Measurements from ENCODE around the gene ITGB1BP1. TPM values are rescaled to one million over a fixed set of nuclear protein-coding genes. Genes with fewer than 3 reads are reported as not detected.

The ITGB1BP1 gene
- total RNA-seq, 1 experiment from 2014 or later: 153 TPM

DNA sequence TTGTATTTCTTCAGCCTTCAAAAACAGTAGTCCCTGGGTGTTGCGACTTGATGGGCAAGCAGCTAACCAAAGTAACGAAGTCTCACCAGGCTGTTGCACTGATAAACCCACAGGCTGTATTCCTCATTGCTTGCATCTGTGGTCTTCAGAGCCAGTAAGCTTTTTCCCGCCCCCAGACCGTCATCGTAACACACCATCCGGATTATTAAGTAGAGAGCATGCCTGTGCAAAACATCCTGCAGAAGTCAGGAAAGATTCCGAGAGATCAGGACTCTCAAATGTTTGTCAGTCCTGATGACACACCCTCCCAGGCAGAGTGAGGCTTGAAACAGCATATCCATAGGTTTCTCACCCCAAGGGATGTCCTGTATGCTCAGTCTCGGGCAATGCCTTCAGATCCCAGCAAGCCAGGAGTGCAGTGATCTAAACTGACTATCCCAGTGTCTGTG, 15.9 kb downstream of the ITGB1BP1 start:
- ATAC-seq (peak; percentile 61), DNase-seq (ENCODE audit: low read depth, low spot score) (no peak)
- TF ChIP-seq POLR2AphosphoS5 (IDR thresholded peaks at IDR 0.05; ENCODE audit: low read depth, low read length) (0 out of 2 replicates have a peak, but pooled peaks have one; percentile 13), SIN3A (IDR thresholded peaks at IDR 0.05; ENCODE audit: borderline replicate concordance, insufficient read depth, low read depth, low read length) (no peak), TCF7L2 (IDR thresholded peaks at IDR 0.05; ENCODE audit: low read depth, low read length) (no peak)
- TF ChIP-seq, protein P1, sequence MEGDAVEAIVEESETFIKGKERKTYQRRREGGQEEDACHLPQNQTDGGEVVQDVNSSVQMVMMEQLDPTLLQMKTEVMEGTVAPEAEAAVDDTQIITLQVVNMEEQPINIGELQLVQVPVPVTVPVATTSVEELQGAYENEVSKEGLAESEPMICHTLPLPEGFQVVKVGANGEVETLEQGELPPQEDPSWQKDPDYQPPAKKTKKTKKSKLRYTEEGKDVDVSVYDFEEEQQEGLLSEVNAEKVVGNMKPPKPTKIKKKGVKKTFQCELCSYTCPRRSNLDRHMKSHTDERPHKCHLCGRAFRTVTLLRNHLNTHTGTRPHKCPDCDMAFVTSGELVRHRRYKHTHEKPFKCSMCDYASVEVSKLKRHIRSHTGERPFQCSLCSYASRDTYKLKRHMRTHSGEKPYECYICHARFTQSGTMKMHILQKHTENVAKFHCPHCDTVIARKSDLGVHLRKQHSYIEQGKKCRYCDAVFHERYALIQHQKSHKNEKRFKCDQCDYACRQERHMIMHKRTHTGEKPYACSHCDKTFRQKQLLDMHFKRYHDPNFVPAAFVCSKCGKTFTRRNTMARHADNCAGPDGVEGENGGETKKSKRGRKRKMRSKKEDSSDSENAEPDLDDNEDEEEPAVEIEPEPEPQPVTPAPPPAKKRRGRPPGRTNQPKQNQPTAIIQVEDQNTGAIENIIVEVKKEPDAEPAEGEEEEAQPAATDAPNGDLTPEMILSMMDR (IDR thresholded peaks at IDR 0.05): no peak
- Histone ChIP-seq H3K27ac (ENCODE audit: low read length) (no peak overlapping the region; the same call in 1 of the 2 replicates), H3K4me3 (ENCODE audit: low read depth in 2 of 2, low read length in 2 of 2) (no peak overlapping the region), H3K4me1 (ENCODE audit: control insufficient read depth, insufficient read depth, low read length) (peaks cover 22% of the 10 kb centered on the region), H3K36me3 (ENCODE audit: control insufficient read depth, insufficient read depth, low read length) (peaks cover 37% of the 10 kb centered on the region), H3K27me3 (ENCODE audit: control insufficient read depth, insufficient read depth, low read length) (no peaks in the 10 kb centered on the region), H3K9me3 (ENCODE audit: control insufficient read depth, insufficient read depth, low read depth, low read length) (no peaks in the 10 kb centered on the region)
- intact Hi-C loops (cut with micrococcal nuclease; ENCODE audit: unreplicated experiment) (no loop called here), in situ Hi-C loops (cut with HindIII; ENCODE audit: low pct_unique_long_range_greater_than_20kb, low sequenced_read_pairs) (no loop called here)
- ChIA-PET CTCF (no interaction called here), POLR2A (no interaction called here)
- no TSS peak for BruUV-seq (replicated peaks)

DNA sequence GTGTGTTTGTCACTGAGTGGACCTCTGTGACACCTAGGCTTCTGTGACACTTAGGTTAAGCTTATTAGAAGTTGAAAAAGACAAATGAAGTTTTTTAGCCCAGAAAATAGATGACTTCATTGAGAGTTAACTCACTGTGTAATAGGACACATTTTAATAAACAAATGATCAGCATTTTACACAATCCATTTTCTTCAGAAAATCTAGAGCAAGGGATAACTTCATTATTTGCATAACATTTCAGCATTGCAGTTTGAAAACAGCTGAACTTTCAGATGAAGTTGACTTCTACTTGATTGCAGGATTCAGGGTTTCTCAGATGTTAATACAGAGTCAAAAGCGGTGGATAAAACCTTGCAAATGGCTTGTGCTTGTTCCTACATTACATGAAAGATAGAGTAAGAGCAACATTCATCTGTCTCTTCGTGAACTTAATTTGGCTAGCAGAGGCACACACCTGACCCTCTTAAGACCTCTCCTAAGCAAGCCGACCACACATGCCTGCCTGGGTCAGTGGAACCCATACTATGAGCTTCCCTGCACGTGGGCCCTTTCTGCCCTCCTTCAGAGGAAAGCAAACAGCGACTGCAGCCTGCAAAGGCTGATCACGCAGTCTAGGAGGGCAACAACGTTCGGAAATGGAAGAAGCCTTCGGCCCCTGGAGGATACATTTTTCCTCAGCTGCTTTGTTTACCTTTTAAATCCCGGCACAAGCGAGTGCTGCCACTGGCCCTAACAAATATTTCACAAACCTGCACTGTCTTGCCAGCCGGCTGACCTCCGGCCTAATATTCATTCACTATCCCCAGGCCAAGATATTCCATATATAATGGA, 16.6 kb downstream of the ITGB1BP1 start:
- BruUV-seq (replicated peaks): no TSS peak
- ATAC-seq (peak; percentile 27; the same call in 1 of the 2 replicates), DNase-seq (ENCODE audit: low read depth, low spot score) (no peak)
- intact Hi-C loops (cut with micrococcal nuclease; ENCODE audit: unreplicated experiment): no loop called here
- TF ChIP-seq POLR2AphosphoS5 (IDR thresholded peaks at IDR 0.05; ENCODE audit: low read depth, low read length): peak; percentile 34; the same call in 1 of the 2 replicates
- TF ChIP-seq SIN3A (IDR thresholded peaks at IDR 0.05; ENCODE audit: borderline replicate concordance, insufficient read depth, low read depth, low read length): 0 out of 2 replicates have a peak, but pooled peaks have one; percentile 39
- TF ChIP-seq, protein P1 (IDR thresholded peaks at IDR 0.05): no peak
- ChIA-PET POLR2A (interaction anchor here (0.5 kb wide), 1 partner anchor 25 kb away, joined by 9 read pairs; no protein-coding TSS in a partner anchor), CTCF (no interaction called here)
- H3K27me3 ChIP-seq (ENCODE audit: control insufficient read depth, insufficient read depth, low read length): no peaks in the 10 kb centered on the region
- peaks cover 37% of the 10 kb centered on the region for H3K36me3 ChIP-seq (ENCODE audit: control insufficient read depth, insufficient read depth, low read length)
- in situ Hi-C loops (cut with HindIII; ENCODE audit: low pct_unique_long_range_greater_than_20kb, low sequenced_read_pairs): no loop called here
- H3K27ac ChIP-seq (ENCODE audit: low read length): no peak overlapping the region; the same call in 1 of the 2 replicates
- H3K4me3 ChIP-seq (ENCODE audit: low read depth in 2 of 2, low read length in 2 of 2): no peak overlapping the region
- no peaks in the 10 kb centered on the region for H3K9me3 ChIP-seq (ENCODE audit: control insufficient read depth, insufficient read depth, low read depth, low read length)
- peaks cover 22% of the 10 kb centered on the region for H3K4me1 ChIP-seq (ENCODE audit: control insufficient read depth, insufficient read depth, low read length)

DNA sequence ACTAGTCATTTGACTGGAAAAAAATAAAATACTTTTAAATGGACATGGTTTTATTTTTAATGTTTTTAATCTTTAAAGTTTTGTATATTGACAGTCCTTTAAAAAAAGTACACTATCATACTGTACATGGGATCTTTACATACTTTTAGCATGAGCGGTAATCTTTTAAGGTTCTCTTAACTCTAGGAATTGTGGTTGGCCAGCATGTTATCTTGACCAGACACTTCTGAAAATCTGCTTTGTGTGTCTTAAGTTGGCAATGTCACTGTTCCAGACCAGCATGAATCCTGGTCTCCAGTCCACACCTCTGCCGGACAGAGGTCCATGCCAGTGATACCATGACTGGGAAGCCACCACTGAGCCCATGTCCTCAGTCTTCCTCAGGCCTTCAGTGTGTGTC, 17.7 kb downstream of the ITGB1BP1 start:
- intact Hi-C loops (cut with micrococcal nuclease; ENCODE audit: unreplicated experiment): no loop called here
- Histone ChIP-seq H3K9me3 (ENCODE audit: control insufficient read depth, insufficient read depth, low read depth, low read length) (no peaks in the 10 kb centered on the region), H3K27me3 (ENCODE audit: control insufficient read depth, insufficient read depth, low read length) (no peaks in the 10 kb centered on the region), H3K36me3 (ENCODE audit: control insufficient read depth, insufficient read depth, low read length) (peaks cover 36% of the 10 kb centered on the region), H3K4me3 (ENCODE audit: low read depth in 2 of 2, low read length in 2 of 2) (no peak overlapping the region), H3K4me1 (ENCODE audit: control insufficient read depth, insufficient read depth, low read length) (peaks cover 24% of the 10 kb centered on the region), H3K27ac (ENCODE audit: low read length) (no peak overlapping the region)
- ChIA-PET POLR2A (no interaction called here), CTCF (no interaction called here)
- in situ Hi-C loops (cut with HindIII; ENCODE audit: low pct_unique_long_range_greater_than_20kb, low sequenced_read_pairs): no loop called here
- BruUV-seq (replicated peaks): no TSS peak
- DNase-seq (ENCODE audit: low read depth, low spot score) (no peak), ATAC-seq (no peak)
- TF ChIP-seq, protein P1 (IDR thresholded peaks at IDR 0.05): no peak
- no peak for TF ChIP-seq REST (IDR thresholded peaks at IDR 0.05; ENCODE audit: insufficient read depth in 1 of 2, low read depth in 2 of 2, low read length in 1 of 2)
- no peak for TF ChIP-seq SIN3A (IDR thresholded peaks at IDR 0.05; ENCODE audit: borderline replicate concordance, insufficient read depth, low read depth, low read length)
- TF ChIP-seq POLR2AphosphoS5 (IDR thresholded peaks at IDR 0.05; ENCODE audit: low read depth, low read length): no peak
- TF ChIP-seq TCF7L2 (IDR thresholded peaks at IDR 0.05; ENCODE audit: low read depth, low read length): no peak

Measured in Panc1 (cell line).